ENCODE results near the gene C17orf114.

Gene C17orf114

GRCh38 chr17:4823373-4824089, 21.4 kb upstream of the C17orf114 start:
- intact Hi-C loops (cut with DNase I), result no loop called here
- no peak for TF ChIP-seq CTCF (IDR thresholded peaks at IDR 0.05)
- TF ChIP-seq POLR2AphosphoS5 (IDR thresholded peaks at IDR 0.05; ENCODE audit: insufficient read depth in 1 of 2, low read depth in 1 of 2), result no peak
- no peak for TF ChIP-seq POLR2A (IDR thresholded peaks at IDR 0.05)
- DNase-seq (ENCODE audit: extremely low spot score in 2 of 2), result no peak
- no peak overlapping the region for H3K27ac ChIP-seq
- H3K4me1 ChIP-seq, result no peaks in the 10 kb centered on the region
- no peaks in the 10 kb centered on the region for H3K9me3 ChIP-seq
- H3K36me3 ChIP-seq, result peaks cover 0 to 27% of the 10 kb centered on the region in 2 donors
- no peak overlapping the region for H3K4me3 ChIP-seq
- no peaks in the 10 kb centered on the region for H3K27me3 ChIP-seq

GRCh38 chr17:4822835-4823234, 20.7 kb upstream of the C17orf114 start:
- H3K36me3 ChIP-seq, result peaks cover 0 to 32% of the 10 kb centered on the region in 2 donors
- no peaks in the 10 kb centered on the region for H3K9me3 ChIP-seq
- no peaks in the 10 kb centered on the region for H3K27me3 ChIP-seq
- no peak for TF ChIP-seq CTCF (IDR thresholded peaks at IDR 0.05)
- TF ChIP-seq POLR2A (IDR thresholded peaks at IDR 0.05), result no peak
- no peak for TF ChIP-seq POLR2AphosphoS5 (IDR thresholded peaks at IDR 0.05; ENCODE audit: insufficient read depth in 1 of 2, low read depth in 1 of 2)
- intact Hi-C loops (cut with DNase I), result no loop called here
- no peak overlapping the region for H3K4me3 ChIP-seq
- DNase-seq (ENCODE audit: extremely low spot score in 2 of 2), result no peak
- H3K4me1 ChIP-seq, result no peaks in the 10 kb centered on the region
- H3K27ac ChIP-seq, result no peak overlapping the region

- intact Hi-C loops (cut with DNase I), result no loop called here
- no peak for DNase-seq (ENCODE audit: extremely low spot score in 2 of 2)
- Histone ChIP-seq H3K9me3 (no peaks in the 10 kb centered on the region), H3K27me3 (no peaks in the 10 kb centered on the region), H3K36me3 (peaks cover 0 to 57% of the 10 kb centered on the region in 2 donors), H3K27ac (no peak overlapping the region), H3K4me3 (no peak overlapping the region), H3K4me1 (no peaks in the 10 kb centered on the region)
- TF ChIP-seq POLR2A (IDR thresholded peaks at IDR 0.05) (no peak), POLR2AphosphoS5 (IDR thresholded peaks at IDR 0.05; ENCODE audit: insufficient read depth in 1 of 2, low read depth in 1 of 2) (no peak), CTCF (IDR thresholded peaks at IDR 0.05) (no peak)
These were observed 16.1 kb upstream of the C17orf114 start for GRCh38 chr17:4818276-4818675.

- intact Hi-C loops (cut with DNase I), result no loop called here
- no peak for DNase-seq (ENCODE audit: extremely low spot score in 2 of 2)
- no peak for TF ChIP-seq POLR2AphosphoS5 (IDR thresholded peaks at IDR 0.05; ENCODE audit: insufficient read depth in 1 of 2, low read depth in 1 of 2)
- TF ChIP-seq POLR2A (IDR thresholded peaks at IDR 0.05), result no peak
- no peak for TF ChIP-seq CTCF (IDR thresholded peaks at IDR 0.05)
- no peak overlapping the region for H3K4me3 ChIP-seq
- no peaks in the 10 kb centered on the region for H3K27me3 ChIP-seq
- peaks cover 0 to 45% of the 10 kb centered on the region in 2 donors for H3K36me3 ChIP-seq
- no peaks in the 10 kb centered on the region for H3K9me3 ChIP-seq
- no peak overlapping the region for H3K27ac ChIP-seq
- H3K4me1 ChIP-seq, result no peaks in the 10 kb centered on the region
These were observed 14.7 kb upstream of the C17orf114 start for GRCh38 chr17:4816826-4817225.

GRCh38 chr17:4815043-4815675, 13.0 kb upstream of the C17orf114 start:
- intact Hi-C loops (cut with DNase I), result no loop called here
- H3K4me1 ChIP-seq, result no peaks in the 10 kb centered on the region
- H3K4me3 ChIP-seq, result no peak overlapping the region
- TF ChIP-seq CTCF (IDR thresholded peaks at IDR 0.05), result no peak
- no peak for TF ChIP-seq POLR2AphosphoS5 (IDR thresholded peaks at IDR 0.05; ENCODE audit: insufficient read depth in 1 of 2, low read depth in 1 of 2)
- TF ChIP-seq POLR2A (IDR thresholded peaks at IDR 0.05), result no peak
- H3K36me3 ChIP-seq, result peaks cover 0 to 45% of the 10 kb centered on the region in 2 donors
- no peak overlapping the region for H3K27ac ChIP-seq
- no peak for DNase-seq (ENCODE audit: extremely low spot score in 2 of 2)
- no peaks in the 10 kb centered on the region for H3K9me3 ChIP-seq
- H3K27me3 ChIP-seq, result no peaks in the 10 kb centered on the region
